Measurements from ENCODE around the gene TLR8.

DNA sequence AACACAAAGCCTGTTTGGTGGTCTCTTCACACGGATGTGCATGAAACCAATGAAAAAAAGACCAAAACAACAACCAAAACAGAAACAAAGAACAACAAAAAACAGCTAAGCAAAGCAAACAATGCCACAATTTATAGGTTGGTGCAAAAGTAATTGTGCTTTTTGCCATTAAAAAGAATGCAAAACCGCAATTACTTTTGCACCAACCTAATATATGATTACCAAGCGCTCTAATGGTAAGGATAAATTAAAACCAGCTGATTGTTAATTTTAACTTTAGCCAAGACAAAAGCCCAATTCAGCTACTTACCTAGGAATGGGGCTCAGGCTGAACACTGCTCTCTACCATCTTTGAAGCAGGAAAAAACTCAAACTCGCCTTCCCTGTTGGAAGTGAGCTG is 39.1 kb downstream of the TLR8 start:
- TF ChIP-seq, protein P1, sequence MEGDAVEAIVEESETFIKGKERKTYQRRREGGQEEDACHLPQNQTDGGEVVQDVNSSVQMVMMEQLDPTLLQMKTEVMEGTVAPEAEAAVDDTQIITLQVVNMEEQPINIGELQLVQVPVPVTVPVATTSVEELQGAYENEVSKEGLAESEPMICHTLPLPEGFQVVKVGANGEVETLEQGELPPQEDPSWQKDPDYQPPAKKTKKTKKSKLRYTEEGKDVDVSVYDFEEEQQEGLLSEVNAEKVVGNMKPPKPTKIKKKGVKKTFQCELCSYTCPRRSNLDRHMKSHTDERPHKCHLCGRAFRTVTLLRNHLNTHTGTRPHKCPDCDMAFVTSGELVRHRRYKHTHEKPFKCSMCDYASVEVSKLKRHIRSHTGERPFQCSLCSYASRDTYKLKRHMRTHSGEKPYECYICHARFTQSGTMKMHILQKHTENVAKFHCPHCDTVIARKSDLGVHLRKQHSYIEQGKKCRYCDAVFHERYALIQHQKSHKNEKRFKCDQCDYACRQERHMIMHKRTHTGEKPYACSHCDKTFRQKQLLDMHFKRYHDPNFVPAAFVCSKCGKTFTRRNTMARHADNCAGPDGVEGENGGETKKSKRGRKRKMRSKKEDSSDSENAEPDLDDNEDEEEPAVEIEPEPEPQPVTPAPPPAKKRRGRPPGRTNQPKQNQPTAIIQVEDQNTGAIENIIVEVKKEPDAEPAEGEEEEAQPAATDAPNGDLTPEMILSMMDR (IDR thresholded peaks at IDR 0.05; ENCODE audit: low read depth, low read length, poor library complexity, severe bottlenecking): no peak
- no peak for TF ChIP-seq EZH2phosphoT487 (IDR thresholded peaks at IDR 0.05; ENCODE audit: borderline replicate concordance, low read length)
